ENCODE measurements around the gene MAGI3.

The MAGI3 gene

DNA sequence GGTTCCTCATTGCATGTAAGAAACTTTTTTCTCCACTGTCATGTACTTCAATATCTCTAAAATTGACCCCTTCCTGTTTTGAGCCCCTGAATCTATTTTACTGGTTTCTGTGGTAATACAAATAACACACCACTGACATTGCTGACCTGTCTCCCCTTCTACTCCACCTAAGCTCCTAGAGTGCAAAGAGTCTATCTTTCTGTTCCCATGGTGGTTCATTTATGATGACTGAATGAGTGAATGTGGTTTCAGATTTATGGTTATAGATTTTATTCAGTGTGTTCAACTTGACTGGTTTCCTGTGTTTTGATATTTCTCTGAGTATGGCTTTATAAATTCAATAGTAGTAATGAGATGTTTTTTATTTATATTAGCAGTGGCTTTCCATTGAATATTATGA is 127.7 kb downstream of the MAGI3 start:
- POLR2A ChIA-PET, result no interaction called here
- Histone ChIP-seq H3K9me3 (ENCODE audit: control insufficient read depth, insufficient read depth, low read depth, low read length) (no peaks in the 10 kb centered on the region; the same call in 1 of the 2 replicates), H3K4me3 (ENCODE audit: low read depth, low read length) (no peak overlapping the region), H3K36me3 (ENCODE audit: control insufficient read depth in 2 of 2, insufficient read depth in 1 of 2, low read length in 2 of 2) (no peaks in the 10 kb centered on the region), H3K27ac (ENCODE audit: extremely low read depth, low read depth, low read length) (no peak overlapping the region), H3K4me1 (ENCODE audit: control insufficient read depth, insufficient read depth, low read length) (peaks cover 6% of the 10 kb centered on the region; the same call in 1 of the 2 replicates)
- CTCF ChIA-PET, result no interaction called here
- no peak for TF ChIP-seq ZNF670 (tag by site-specific recombination; IDR thresholded peaks at IDR 0.05; ENCODE audit: low read depth)
- no peak for TF ChIP-seq GLIS2 (tag by site-specific recombination; IDR thresholded peaks at IDR 0.05)
- TF ChIP-seq ZNF473 (tag by site-specific recombination; IDR thresholded peaks at IDR 0.05), result no peak
- TF ChIP-seq, protein P1, sequence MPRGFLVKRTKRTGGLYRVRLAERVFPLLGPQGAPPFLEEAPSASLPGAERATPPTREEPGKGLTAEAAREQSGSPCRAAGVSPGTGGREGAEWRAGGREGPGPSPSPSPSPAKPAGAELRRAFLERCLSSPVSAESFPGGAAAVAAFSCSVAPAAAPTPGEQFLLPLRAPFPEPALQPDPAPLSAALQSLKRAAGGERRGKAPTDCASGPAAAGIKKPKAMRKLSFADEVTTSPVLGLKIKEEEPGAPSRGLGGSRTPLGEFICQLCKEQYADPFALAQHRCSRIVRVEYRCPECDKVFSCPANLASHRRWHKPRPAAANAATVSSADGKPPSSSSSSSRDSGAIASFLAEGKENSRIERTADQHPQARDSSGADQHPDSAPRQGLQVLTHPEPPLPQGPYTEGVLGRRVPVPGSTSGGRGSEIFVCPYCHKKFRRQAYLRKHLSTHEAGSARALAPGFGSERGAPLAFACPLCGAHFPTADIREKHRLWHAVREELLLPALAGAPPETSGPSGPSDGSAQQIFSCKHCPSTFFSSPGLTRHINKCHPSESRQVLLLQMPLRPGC (tag by site-specific recombination; IDR thresholded peaks at IDR 0.05), result no peak
- TF ChIP-seq BCL11B (tag by site-specific recombination; IDR thresholded peaks at IDR 0.05; ENCODE audit: low read depth), result no peak
- TF ChIP-seq, protein P2, sequence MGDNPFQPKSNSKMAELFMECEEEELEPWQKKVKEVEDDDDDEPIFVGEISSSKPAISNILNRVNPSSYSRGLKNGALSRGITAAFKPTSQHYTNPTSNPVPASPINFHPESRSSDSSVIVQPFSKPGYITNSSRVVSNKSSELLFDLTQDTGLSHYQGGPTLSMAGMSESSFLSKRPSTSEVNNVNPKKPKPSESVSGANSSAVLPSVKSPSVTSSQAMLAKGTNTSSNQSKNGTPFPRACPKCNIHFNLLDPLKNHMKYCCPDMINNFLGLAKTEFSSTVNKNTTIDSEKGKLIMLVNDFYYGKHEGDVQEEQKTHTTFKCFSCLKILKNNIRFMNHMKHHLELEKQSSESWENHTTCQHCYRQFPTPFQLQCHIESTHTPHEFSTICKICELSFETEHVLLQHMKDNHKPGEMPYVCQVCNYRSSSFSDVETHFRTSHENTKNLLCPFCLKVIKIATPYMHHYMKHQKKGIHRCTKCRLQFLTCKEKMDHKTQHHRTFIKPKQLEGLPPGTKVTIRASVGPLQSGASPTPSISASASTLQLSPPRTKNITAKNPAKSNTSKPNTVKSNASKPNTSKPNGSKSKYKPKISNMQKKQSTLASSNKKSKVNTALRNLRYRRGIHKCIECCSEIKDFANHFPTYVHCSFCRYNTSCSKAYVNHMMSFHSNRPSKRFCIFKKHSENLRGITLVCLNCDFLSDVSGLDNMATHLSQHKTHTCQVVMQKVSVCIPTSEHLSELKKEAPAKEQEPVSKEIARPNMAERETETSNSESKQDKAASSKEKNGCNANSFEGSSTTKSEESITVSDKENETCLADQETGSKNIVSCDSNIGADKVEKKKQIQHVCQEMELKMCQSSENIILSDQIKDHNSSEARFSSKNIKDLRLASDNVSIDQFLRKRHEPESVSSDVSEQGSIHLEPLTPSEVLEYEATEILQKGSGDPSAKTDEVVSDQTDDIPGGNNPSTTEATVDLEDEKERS (tag by site-specific recombination; IDR thresholded peaks at IDR 0.05), result no peak

DNA sequence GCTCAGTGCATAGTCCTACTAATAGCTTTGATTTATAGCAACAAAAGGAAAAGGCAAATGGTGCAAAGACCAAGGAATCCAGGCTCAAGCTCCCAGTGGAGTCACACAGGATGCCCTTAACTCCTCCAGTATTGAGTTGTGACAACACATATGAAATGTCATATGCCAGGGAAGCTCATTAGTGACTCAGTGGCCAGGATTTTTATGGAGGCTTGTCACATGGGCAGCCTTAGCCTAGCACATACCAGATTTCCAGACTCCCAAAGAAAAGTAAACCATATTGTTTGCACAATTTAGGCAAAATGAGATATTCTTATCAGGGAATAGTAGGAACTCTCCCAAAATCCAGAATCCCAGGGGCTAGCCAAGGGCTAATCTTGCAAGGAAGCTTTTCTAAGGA is 129.2 kb downstream of the MAGI3 start:
- Histone ChIP-seq H3K36me3 (ENCODE audit: control insufficient read depth in 2 of 2, insufficient read depth in 1 of 2, low read length in 2 of 2) (no peaks in the 10 kb centered on the region), H3K4me3 (ENCODE audit: low read depth, low read length) (no peak overlapping the region), H3K4me1 (ENCODE audit: control insufficient read depth, insufficient read depth, low read length) (peaks cover 6% of the 10 kb centered on the region; the same call in 1 of the 2 replicates), H3K9me3 (ENCODE audit: control insufficient read depth, insufficient read depth, low read depth, low read length) (no peaks in the 10 kb centered on the region; the same call in 1 of the 2 replicates), H3K27ac (ENCODE audit: extremely low read depth, low read depth, low read length) (no peak overlapping the region)
- ChIA-PET CTCF (no interaction called here), POLR2A (no interaction called here)
- TF ChIP-seq, protein P3, sequence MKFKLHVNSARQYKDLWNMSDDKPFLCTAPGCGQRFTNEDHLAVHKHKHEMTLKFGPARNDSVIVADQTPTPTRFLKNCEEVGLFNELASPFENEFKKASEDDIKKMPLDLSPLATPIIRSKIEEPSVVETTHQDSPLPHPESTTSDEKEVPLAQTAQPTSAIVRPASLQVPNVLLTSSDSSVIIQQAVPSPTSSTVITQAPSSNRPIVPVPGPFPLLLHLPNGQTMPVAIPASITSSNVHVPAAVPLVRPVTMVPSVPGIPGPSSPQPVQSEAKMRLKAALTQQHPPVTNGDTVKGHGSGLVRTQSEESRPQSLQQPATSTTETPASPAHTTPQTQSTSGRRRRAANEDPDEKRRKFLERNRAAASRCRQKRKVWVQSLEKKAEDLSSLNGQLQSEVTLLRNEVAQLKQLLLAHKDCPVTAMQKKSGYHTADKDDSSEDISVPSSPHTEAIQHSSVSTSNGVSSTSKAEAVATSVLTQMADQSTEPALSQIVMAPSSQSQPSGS (tag by site-specific recombination; IDR thresholded peaks at IDR 0.05; ENCODE audit: low read depth), result no peak
- TF ChIP-seq SP7 (tag by site-specific recombination; IDR thresholded peaks at IDR 0.05), result no peak
- TF ChIP-seq KLF16 (tag by site-specific recombination; IDR thresholded peaks at IDR 0.05), result no peak
- no peak for TF ChIP-seq ZNF350 (tag by site-specific recombination; IDR thresholded peaks at IDR 0.05)
- no peak for TF ChIP-seq ZBTB20 (tag by site-specific recombination; IDR thresholded peaks at IDR 0.05)
- no peak for TF ChIP-seq ZNF776 (tag by site-specific recombination; IDR thresholded peaks at IDR 0.05; ENCODE audit: borderline replicate concordance)
- TF ChIP-seq ZNF155 (tag by site-specific recombination; IDR thresholded peaks at IDR 0.05), result no peak
- no peak for TF ChIP-seq ZNF510 (tag by site-specific recombination; IDR thresholded peaks at IDR 0.05; ENCODE audit: insufficient replicate concordance)
- TF ChIP-seq HOXD13 (CRISPR knock-in tag; IDR thresholded peaks at IDR 0.05; ENCODE audit: borderline replicate concordance), result no peak
- TF ChIP-seq, protein P4, sequence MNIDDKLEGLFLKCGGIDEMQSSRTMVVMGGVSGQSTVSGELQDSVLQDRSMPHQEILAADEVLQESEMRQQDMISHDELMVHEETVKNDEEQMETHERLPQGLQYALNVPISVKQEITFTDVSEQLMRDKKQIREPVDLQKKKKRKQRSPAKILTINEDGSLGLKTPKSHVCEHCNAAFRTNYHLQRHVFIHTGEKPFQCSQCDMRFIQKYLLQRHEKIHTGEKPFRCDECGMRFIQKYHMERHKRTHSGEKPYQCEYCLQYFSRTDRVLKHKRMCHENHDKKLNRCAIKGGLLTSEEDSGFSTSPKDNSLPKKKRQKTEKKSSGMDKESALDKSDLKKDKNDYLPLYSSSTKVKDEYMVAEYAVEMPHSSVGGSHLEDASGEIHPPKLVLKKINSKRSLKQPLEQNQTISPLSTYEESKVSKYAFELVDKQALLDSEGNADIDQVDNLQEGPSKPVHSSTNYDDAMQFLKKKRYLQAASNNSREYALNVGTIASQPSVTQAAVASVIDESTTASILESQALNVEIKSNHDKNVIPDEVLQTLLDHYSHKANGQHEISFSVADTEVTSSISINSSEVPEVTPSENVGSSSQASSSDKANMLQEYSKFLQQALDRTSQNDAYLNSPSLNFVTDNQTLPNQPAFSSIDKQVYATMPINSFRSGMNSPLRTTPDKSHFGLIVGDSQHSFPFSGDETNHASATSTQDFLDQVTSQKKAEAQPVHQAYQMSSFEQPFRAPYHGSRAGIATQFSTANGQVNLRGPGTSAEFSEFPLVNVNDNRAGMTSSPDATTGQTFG (tag by site-specific recombination; IDR thresholded peaks at IDR 0.05; ENCODE audit: borderline replicate concordance), result no peak
- TF ChIP-seq ZNF561 (tag by site-specific recombination; IDR thresholded peaks at IDR 0.05; ENCODE audit: borderline replicate concordance), result no peak
- TF ChIP-seq KLF10 (tag by site-specific recombination; IDR thresholded peaks at IDR 0.05), result no peak
- TF ChIP-seq, protein P5, sequence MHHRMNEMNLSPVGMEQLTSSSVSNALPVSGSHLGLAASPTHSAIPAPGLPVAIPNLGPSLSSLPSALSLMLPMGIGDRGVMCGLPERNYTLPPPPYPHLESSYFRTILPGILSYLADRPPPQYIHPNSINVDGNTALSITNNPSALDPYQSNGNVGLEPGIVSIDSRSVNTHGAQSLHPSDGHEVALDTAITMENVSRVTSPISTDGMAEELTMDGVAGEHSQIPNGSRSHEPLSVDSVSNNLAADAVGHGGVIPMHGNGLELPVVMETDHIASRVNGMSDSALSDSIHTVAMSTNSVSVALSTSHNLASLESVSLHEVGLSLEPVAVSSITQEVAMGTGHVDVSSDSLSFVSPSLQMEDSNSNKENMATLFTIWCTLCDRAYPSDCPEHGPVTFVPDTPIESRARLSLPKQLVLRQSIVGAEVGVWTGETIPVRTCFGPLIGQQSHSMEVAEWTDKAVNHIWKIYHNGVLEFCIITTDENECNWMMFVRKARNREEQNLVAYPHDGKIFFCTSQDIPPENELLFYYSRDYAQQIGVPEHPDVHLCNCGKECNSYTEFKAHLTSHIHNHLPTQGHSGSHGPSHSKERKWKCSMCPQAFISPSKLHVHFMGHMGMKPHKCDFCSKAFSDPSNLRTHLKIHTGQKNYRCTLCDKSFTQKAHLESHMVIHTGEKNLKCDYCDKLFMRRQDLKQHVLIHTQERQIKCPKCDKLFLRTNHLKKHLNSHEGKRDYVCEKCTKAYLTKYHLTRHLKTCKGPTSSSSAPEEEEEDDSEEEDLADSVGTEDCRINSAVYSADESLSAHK (tag by site-specific recombination; IDR thresholded peaks at IDR 0.05), result no peak
- TF ChIP-seq ZNF560 (tag by site-specific recombination; IDR thresholded peaks at IDR 0.05; ENCODE audit: borderline replicate concordance), result no peak
- TF ChIP-seq, protein P6, sequence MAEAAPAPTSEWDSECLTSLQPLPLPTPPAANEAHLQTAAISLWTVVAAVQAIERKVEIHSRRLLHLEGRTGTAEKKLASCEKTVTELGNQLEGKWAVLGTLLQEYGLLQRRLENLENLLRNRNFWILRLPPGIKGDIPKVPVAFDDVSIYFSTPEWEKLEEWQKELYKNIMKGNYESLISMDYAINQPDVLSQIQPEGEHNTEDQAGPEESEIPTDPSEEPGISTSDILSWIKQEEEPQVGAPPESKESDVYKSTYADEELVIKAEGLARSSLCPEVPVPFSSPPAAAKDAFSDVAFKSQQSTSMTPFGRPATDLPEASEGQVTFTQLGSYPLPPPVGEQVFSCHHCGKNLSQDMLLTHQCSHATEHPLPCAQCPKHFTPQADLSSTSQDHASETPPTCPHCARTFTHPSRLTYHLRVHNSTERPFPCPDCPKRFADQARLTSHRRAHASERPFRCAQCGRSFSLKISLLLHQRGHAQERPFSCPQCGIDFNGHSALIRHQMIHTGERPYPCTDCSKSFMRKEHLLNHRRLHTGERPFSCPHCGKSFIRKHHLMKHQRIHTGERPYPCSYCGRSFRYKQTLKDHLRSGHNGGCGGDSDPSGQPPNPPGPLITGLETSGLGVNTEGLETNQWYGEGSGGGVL (tag by site-specific recombination; IDR thresholded peaks at IDR 0.05), result no peak
